Neural cell (in vitro differentiated cells): ENCODE measurements around the gene A2ML1. TPM values are rescaled to one million over a fixed set of nuclear protein-coding genes. Genes with fewer than 3 reads are reported as not detected.

ENCODE experiments used
- H2AFZ ChIP-seq: fragments of 200-600, 300-800 bp; sonication (generic), shearing (Covaris generic); 2 replicates; pipeline ENCODE4 v1.6.0; 2014; ENCODE audit warnings: low read depth, mild to moderate bottlenecking, antibody characterized with exemption, low read length, moderate library complexity
- H3F3A ChIP-seq: fragments of 200-600 bp; shearing (Covaris generic); 2 replicates; pipeline ENCODE4 v1.6.1; 2016; ENCODE audit warnings: mild to moderate bottlenecking, moderate library complexity, mixed read lengths, antibody characterized with exemption, low read length; ENCODE audit not compliant: insufficient read depth, poor library complexity, severe bottlenecking
- H3K27ac ChIP-seq: fragments of 200-600, 300-800 bp; sonication (generic), shearing (Covaris generic); 2 replicates; pipeline ENCODE4 v1.5.1; 2014; ENCODE audit warnings: mild to moderate bottlenecking, low read length, moderate library complexity
- H3K27me3 ChIP-seq: fragments of 300-800, 200-600 bp; sonication (generic), shearing (Covaris generic); 2 replicates; pipeline ENCODE4 v1.6.0; 2014; ENCODE audit warnings: mild to moderate bottlenecking, low read depth, low read length, moderate library complexity; ENCODE audit not compliant: insufficient read depth
- H3K36me3 ChIP-seq: fragments of 300-800, 200-600 bp; sonication (generic), shearing (Covaris generic); 2 replicates; pipeline ENCODE4 v1.5.1; 2014; ENCODE audit warnings: mild to moderate bottlenecking, antibody characterized with exemption, low read length, moderate library complexity; ENCODE audit not compliant: insufficient read depth
- H3K4me2 ChIP-seq: fragments of 300-800, 200-600 bp; sonication (generic), shearing (Covaris generic); 2 replicates; pipeline ENCODE4 v1.6.0; 2014; ENCODE audit warnings: mild to moderate bottlenecking, low read length
- H3K4me3 ChIP-seq: fragments of 300-800, 200-600 bp; sonication (generic), shearing (Covaris generic); 2 replicates; pipeline ENCODE4 v1.5.1; 2014; ENCODE audit warnings: mild to moderate bottlenecking, low read length, moderate library complexity
- H3K79me2 ChIP-seq: fragments of 200-600 bp; shearing (Covaris generic); replicated peaks from 2 replicates; pipeline ENCODE4 v1.6.0; 2014; ENCODE audit warnings: mild to moderate bottlenecking, low read length, moderate library complexity; ENCODE audit not compliant: insufficient read depth
- H3K9ac ChIP-seq: fragments of 300-800, 200-600 bp; sonication (generic), shearing (Covaris generic); 2 replicates; pipeline ENCODE4 v1.6.1; 2016; ENCODE audit warnings: mild to moderate bottlenecking, low read length, mixed read lengths
- H3K9me2 ChIP-seq: fragments of 200-600 bp; shearing (Covaris generic); 2 replicates; pipeline ENCODE4 v1.6.1; 2016; ENCODE audit warnings: mild to moderate bottlenecking, low read length, mixed read lengths; ENCODE audit not compliant: insufficient read depth
- H3K9me3 ChIP-seq: fragments of 200-600, 300-800 bp; sonication (generic), shearing (Covaris generic); 2 replicates; pipeline ENCODE4 v1.6.1; 2016; ENCODE audit warnings: mild to moderate bottlenecking, mixed run types, low read length, moderate library complexity, mixed read lengths
- H4K20me1 ChIP-seq: fragments of 200-600 bp; shearing (Covaris generic); 2 replicates; pipeline ENCODE4 v1.6.1; 2016; ENCODE audit warnings: mild to moderate bottlenecking, mixed run types; ENCODE audit not compliant: insufficient read depth
- CTCF ChIP-seq: fragments of 450-650 bp; IDR thresholded peaks from 2 replicates; pipeline ENCODE4 v1.5.1; 2014; ENCODE audit warnings: antibody characterized with exemption, mild to moderate bottlenecking, moderate library complexity; ENCODE audit not compliant: poor library complexity, severe bottlenecking
- EP300 ChIP-seq: fragments of 450-650 bp; conservative IDR thresholded peaks from 2 replicates; pipeline ENCODE4 v1.6.1; 2014; ENCODE audit warnings: antibody characterized with exemption, mild to moderate bottlenecking, moderate library complexity; ENCODE audit not compliant: poor library complexity, severe bottlenecking
- MXI1 ChIP-seq: fragments of 450-650 bp; conservative IDR thresholded peaks from 2 replicates; pipeline ENCODE4 v1.6.1; 2014; ENCODE audit warnings: antibody characterized with exemption, mild to moderate bottlenecking; ENCODE audit not compliant: poor library complexity, severe bottlenecking
- POLR2AphosphoS5 ChIP-seq: IDR thresholded peaks from 2 replicates; pipeline ENCODE4 v1.6.1; 2012
- RAD21 ChIP-seq: fragments of 450-650 bp; conservative IDR thresholded peaks from 2 replicates; pipeline ENCODE4 v1.6.1; 2014; ENCODE audit warnings: antibody characterized with exemption, mild to moderate bottlenecking, moderate library complexity
- SMC3 ChIP-seq: fragments of 450-650 bp; conservative IDR thresholded peaks from 2 replicates; pipeline ENCODE4 v1.6.1; 2014; ENCODE audit warnings: antibody characterized with exemption, mild to moderate bottlenecking, moderate library complexity; ENCODE audit not compliant: poor library complexity
- TAF1 ChIP-seq: IDR thresholded peaks from 2 replicates; pipeline ENCODE4 v1.6.1; 2012; ENCODE audit warnings: low read depth
- polyA plus RNA-seq: library from polyadenylated mRNA; depleted of rRNA; stranded (reverse); fragments of >200 nt; gene quantifications from 2 replicates; pipeline ENCODE4 v1.2.3, GENCODE V29; 2014
- TF ChIP-seq, protein P1 (sequence below): IDR thresholded peaks from 2 replicates; pipeline ENCODE4 v1.6.1; 2012; ENCODE audit warnings: borderline replicate concordance

The A2ML1 gene
- polyA plus RNA-seq, 1 donor from 2014 or later = not detected

DNA sequence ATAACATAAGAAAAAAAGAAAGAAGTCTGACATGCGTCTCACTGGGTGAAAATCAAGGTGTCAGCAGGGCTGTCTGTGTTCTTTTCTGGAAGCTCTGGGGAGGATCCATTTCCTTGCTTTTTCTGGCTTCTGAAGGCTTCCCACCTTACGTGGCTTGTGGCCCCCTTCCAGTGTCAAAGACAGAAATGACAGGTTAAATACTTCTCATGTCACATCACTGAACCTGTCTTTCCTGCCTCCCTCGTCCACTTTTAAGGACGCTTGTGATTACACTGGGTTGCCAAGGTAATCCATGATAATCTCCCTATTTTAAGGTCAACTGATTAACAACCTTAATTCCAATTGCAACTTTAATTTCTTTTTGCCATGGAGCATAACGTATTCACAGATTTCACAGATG, 87.3 kb downstream of the A2ML1 start:
- no peaks in the 10 kb centered on the region for H3K36me3 ChIP-seq
- H3K27me3 ChIP-seq = no peaks in the 10 kb centered on the region
- H3K79me2 ChIP-seq = peaks cover 4% of the 10 kb centered on the region
- H3K9me3 ChIP-seq = no peaks in the 10 kb centered on the region
- peak overlapping the region; percentile 52 for H3K27ac ChIP-seq
- TF ChIP-seq EP300 (peak; percentile 78), POLR2AphosphoS5 (peak; percentile 36), TAF1 (no peak)
- H3K9me2 ChIP-seq = no peaks in the 10 kb centered on the region
- no peak overlapping the region for H3K9ac ChIP-seq
- no peaks in the 10 kb centered on the region for H3F3A ChIP-seq
- no peaks in the 10 kb centered on the region for H4K20me1 ChIP-seq
- H3K4me2 ChIP-seq = no peak overlapping the region
- H2AFZ ChIP-seq = no peak overlapping the region
- no peak overlapping the region for H3K4me3 ChIP-seq

DNA sequence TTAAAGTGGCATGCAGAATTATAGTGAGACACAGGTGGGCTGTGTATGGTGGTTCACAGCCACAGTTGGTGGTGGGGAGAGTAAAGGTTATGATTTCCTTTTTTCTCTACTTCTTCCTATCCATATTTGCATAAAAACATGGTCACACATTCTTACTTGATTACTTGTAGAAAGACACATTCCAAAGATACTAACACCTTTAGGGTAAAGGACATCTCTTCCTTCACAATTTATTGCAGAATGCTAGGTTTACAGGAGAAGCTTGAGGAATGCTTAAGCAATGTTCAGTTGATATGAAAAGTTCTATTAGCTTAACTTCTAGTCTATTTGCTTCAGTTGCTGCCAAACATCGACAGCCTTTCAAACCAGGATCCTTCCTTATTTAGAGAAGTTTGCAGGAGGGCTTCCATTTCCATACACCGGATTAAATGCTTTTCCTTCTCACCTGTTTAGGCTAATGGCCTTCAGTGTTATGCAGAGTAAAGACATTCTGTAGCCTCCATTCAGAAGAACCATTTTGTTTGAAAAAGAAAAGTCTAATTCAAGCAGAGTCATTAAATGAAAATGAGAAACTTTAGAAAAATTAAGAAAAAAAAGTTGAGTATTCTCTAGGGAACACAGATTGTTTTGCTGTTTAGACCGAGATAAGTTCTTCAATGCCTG, 89.3 kb downstream of the A2ML1 start:
- no peak overlapping the region for H3K9ac ChIP-seq
- no peaks in the 10 kb centered on the region for H3K36me3 ChIP-seq
- H3K27ac ChIP-seq = peak overlapping the region; percentile 96
- H4K20me1 ChIP-seq = no peaks in the 10 kb centered on the region
- TF ChIP-seq EP300 (no peak), SMC3 (no peak), TAF1 (no peak)
- TF ChIP-seq, protein P1, sequence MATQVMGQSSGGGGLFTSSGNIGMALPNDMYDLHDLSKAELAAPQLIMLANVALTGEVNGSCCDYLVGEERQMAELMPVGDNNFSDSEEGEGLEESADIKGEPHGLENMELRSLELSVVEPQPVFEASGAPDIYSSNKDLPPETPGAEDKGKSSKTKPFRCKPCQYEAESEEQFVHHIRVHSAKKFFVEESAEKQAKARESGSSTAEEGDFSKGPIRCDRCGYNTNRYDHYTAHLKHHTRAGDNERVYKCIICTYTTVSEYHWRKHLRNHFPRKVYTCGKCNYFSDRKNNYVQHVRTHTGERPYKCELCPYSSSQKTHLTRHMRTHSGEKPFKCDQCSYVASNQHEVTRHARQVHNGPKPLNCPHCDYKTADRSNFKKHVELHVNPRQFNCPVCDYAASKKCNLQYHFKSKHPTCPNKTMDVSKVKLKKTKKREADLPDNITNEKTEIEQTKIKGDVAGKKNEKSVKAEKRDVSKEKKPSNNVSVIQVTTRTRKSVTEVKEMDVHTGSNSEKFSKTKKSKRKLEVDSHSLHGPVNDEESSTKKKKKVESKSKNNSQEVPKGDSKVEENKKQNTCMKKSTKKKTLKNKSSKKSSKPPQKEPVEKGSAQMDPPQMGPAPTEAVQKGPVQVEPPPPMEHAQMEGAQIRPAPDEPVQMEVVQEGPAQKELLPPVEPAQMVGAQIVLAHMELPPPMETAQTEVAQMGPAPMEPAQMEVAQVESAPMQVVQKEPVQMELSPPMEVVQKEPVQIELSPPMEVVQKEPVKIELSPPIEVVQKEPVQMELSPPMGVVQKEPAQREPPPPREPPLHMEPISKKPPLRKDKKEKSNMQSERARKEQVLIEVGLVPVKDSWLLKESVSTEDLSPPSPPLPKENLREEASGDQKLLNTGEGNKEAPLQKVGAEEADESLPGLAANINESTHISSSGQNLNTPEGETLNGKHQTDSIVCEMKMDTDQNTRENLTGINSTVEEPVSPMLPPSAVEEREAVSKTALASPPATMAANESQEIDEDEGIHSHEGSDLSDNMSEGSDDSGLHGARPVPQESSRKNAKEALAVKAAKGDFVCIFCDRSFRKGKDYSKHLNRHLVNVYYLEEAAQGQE = no peak
- peak overlapping the region; percentile 71 for H3K4me3 ChIP-seq
- H3K27me3 ChIP-seq = no peaks in the 10 kb centered on the region
- H2AFZ ChIP-seq = no peak overlapping the region
- peak overlapping the region; percentile 90 for H3K4me2 ChIP-seq
- no peaks in the 10 kb centered on the region for H3K9me3 ChIP-seq
- H3K9me2 ChIP-seq = no peaks in the 10 kb centered on the region
- H3F3A ChIP-seq = no peaks in the 10 kb centered on the region
- peaks cover 23% of the 10 kb centered on the region for H3K79me2 ChIP-seq

GRCh38 chr12:8912914-8913313, 90.5 kb downstream of the A2ML1 start:
- Histone ChIP-seq H3K36me3 (no peaks in the 10 kb centered on the region), H3K9ac (peak overlapping the region; percentile 82), H2AFZ (peak overlapping the region; percentile 70), H3K79me2 (peaks cover 35% of the 10 kb centered on the region), H3K4me3 (peak overlapping the region; percentile 71), H3K4me2 (peak overlapping the region; percentile 90), H4K20me1 (no peaks in the 10 kb centered on the region), H3K27me3 (no peaks in the 10 kb centered on the region), H3F3A (no peaks in the 10 kb centered on the region), H3K27ac (peak overlapping the region; percentile 96), H3K9me3 (no peaks in the 10 kb centered on the region), H3K9me2 (no peaks in the 10 kb centered on the region)
- TF ChIP-seq MXI1 = no peak
- TF ChIP-seq, protein P1 = no peak
- TF ChIP-seq POLR2AphosphoS5 = peak; percentile 73
- TF ChIP-seq EP300 = peak; percentile 29
- TF ChIP-seq CTCF = peak; percentile 66
- no peak for TF ChIP-seq RAD21
